ENCODE data around the gene MS4A6E.
"Not testable (repeated sequence)": the region's sequence is repeated elsewhere in the genome, so short reads cannot be mapped to it uniquely, and the experiment has no call there.

Gene MS4A6E

DNA sequence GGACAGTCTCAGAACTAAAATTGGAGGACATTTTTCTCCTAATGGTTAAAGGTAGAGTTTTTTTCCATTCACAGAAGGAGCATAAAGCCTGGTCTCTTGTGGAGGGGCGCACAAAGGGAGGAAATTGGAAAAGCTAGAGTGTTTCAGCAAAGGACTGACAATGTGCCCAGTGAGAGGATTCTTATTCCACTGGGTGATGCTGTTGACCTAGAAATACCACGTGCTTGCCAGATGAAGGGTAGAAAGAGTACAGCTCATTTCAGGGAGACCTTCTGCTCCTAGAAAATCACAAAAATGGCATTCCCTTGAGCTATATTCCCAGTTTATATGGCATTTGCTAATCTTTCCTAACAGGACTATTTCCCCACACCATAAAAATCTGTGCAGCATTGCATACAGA is 21.1 kb downstream of the MS4A6E start:
- TF ChIP-seq, protein P1, sequence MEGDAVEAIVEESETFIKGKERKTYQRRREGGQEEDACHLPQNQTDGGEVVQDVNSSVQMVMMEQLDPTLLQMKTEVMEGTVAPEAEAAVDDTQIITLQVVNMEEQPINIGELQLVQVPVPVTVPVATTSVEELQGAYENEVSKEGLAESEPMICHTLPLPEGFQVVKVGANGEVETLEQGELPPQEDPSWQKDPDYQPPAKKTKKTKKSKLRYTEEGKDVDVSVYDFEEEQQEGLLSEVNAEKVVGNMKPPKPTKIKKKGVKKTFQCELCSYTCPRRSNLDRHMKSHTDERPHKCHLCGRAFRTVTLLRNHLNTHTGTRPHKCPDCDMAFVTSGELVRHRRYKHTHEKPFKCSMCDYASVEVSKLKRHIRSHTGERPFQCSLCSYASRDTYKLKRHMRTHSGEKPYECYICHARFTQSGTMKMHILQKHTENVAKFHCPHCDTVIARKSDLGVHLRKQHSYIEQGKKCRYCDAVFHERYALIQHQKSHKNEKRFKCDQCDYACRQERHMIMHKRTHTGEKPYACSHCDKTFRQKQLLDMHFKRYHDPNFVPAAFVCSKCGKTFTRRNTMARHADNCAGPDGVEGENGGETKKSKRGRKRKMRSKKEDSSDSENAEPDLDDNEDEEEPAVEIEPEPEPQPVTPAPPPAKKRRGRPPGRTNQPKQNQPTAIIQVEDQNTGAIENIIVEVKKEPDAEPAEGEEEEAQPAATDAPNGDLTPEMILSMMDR (IDR thresholded peaks at IDR 0.05; ENCODE audit: low read depth, low read length) = no peak
- H3K4me3 ChIP-seq (ENCODE audit: low read depth, low read length) = no peak overlapping the region

DNA sequence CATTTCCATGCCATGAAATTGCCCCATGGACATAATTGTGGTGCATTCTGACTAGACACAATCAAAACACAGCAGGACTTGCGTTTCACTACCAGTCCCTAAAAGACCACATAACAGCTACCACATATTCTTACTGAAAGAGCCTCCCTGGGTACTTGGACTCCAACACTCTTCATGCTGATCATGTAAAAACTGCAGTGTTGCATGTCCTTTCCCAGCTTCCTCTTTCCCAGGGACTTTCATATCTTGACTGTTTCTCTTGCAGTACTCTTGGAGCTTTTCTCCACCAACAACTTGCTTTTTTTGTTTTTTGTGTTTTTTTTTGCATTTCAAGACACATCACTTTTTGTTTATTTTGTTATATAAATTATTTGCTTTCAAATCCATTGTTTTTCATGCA is 22.9 kb downstream of the MS4A6E start:
- TF ChIP-seq, protein P1 (IDR thresholded peaks at IDR 0.05; ENCODE audit: low read depth, low read length) = no peak

DNA sequence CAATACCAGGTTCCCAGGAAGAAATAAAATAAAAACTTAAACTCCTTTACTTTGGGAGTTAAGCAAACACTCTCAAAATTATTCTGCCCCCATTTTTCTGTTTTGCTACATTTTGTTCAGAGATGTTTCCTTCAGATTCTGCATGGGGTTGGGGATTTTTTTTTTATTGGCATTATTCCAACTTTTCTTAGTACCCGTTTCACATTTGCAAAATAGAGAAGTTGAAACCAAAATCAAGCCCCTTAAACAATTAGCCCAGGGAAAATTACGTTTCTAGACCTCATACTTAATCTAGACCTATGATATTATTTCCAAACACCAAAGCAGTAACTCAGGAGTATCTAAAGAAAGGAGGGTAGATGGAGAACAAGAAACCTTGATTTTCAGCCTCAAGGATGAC is 30.7 kb downstream of the MS4A6E start:
- TF ChIP-seq, protein P1 (IDR thresholded peaks at IDR 0.05; ENCODE audit: low read depth, low read length) = no peak
- no peak overlapping the region for H3K4me3 ChIP-seq (ENCODE audit: low read depth, low read length)

More for the DNA sequence above, 22.9 kb downstream of the MS4A6E start:
- no peak overlapping the region for H3K4me3 ChIP-seq (ENCODE audit: low read depth, low read length)

GRCh38 chr11:60360621-60361020 is 33.6 kb downstream of the MS4A6E start:
- TF ChIP-seq, protein P1 (IDR thresholded peaks at IDR 0.05; ENCODE audit: low read depth, low read length) = no peak
- no peak overlapping the region for H3K4me3 ChIP-seq (ENCODE audit: low read depth, low read length)

GRCh38 chr11:60362241-60362640 is 35.2 kb downstream of the MS4A6E start:
- no peak overlapping the region for H3K4me3 ChIP-seq (ENCODE audit: low read depth, low read length)
- TF ChIP-seq, protein P1 (IDR thresholded peaks at IDR 0.05; ENCODE audit: low read depth, low read length) = no peak

DNA sequence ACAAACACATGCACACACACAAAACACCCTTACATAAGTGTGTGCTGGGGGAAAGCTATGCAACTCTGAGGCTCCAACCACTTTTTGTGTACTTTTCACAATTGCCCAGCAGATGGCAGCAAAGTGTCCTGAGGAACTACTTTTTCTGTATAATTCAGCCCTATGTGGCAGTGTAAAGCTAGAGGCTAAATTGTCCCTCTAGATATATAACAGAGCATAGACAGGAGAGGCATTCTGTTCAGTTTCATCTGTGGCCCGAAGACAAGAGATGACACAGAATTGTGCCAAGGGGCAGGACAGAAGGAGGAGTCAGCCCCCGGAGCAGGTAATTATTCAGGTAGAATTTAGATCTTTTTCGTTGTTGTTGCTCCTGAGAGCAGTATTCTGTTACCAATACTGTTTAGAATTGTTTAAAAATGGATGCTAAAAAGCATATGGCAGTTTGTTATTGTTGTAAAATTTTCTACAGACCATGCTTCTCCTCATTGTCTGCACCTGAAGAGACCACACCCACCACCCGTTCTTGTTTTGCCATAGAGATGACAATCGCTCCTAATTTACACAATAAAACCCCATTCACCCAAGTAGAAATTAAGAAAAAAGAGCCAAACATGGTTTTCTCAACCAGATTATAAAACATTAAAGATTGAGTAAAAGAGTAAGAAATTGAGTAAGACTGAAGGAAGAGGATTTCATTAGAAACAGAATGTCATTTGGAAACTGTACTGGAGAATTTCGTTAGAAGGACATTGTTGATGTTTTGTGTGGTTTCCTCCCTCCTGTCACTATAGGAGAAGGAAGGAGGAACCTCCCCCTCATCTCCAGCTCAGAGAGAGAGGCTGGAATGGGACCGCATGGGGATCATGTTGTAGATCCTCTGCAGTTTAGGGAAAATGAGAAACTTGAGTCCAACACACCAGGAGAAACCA is 36.8 kb downstream of the MS4A6E start:
- TF ChIP-seq, protein P1 (IDR thresholded peaks at IDR 0.05; ENCODE audit: low read depth, low read length) = peak; percentile 31; the same call in 1 of the 2 replicates
- no peak overlapping the region for H3K4me3 ChIP-seq (ENCODE audit: low read depth, low read length)

GRCh38 chr11:60366262-60366904 is 39.3 kb downstream of the MS4A6E start:
- H3K4me3 ChIP-seq (ENCODE audit: low read depth, low read length) = not testable (repeated sequence)
